ENCODE data around the gene MED31. TPM values are rescaled to one million over a fixed set of nuclear protein-coding genes. Genes with fewer than 3 reads are reported as not detected.

MED31 gene
- total and polyA plus RNA-seq, 10 donors: 6.0 to 28.9 (median 16.8) TPM

DNA sequence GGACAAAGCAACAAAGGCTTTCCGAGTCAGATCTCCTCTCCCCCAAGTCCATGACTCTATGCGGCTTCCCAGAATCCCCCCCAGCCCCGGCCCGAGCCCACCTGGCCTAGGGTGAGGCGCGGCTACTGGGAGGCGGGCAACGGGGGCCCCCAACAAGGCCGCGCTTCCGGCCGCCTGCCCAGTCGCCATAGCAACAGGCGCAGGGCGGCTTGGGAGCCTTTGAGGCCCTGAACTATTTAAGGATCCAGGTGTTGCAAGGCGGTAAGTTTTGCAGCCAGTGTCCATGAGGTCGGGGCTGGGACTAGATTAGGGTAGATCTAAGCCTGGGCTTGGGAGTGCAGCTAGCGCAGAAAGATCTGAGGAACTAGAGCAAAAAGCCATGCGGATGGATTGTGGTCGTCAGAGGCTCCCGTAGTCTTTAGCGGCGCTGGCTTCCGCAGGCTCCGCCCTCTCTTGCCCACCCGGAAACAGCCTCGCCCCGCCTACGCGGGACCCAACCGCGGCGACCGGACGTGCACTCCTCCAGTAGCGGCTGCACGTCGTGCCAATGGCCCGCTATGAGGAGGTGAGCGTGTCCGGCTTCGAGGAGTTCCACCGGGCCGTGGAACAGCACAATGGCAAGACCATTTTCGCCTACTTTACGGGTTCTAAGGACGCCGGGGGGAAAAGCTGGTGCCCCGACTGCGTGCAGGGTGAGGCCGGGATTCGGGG, 10.7 kb downstream of the MED31 start, which contains the start of the genes KIAA0753 and TXNDC17:
Gene KIAA0753, minus strand, starts transcription at position 176 of the 711 bp plus-strand sequence. CDS start 5,608 bp downstream, outside the sequence.
Gene TXNDC17, plus strand, starts transcription at position 525 of the 711 bp plus-strand sequence. Its CDS starts 23 bp downstream, at position 548.
- Histone ChIP-seq H3K9me3 (no peaks in the 10 kb centered on the region), H3K27ac (peak within 1 kb of the TSS; percentile 78 to 93 (median 91)), H3K4me3 (peak within 1 kb of the TSS; percentile 82 to 97 (median 92)), H3K27me3 (replicated peaks in 1 of 7) (no peaks in the 10 kb centered on the region), H3K4me1 (peaks cover 24 to 79% (median 43%) of the 10 kb centered on the region in 6 donors), H3K36me3 (peaks cover 0 to 37% (median 24%) of the 10 kb centered on the region in 6 donors)
- 0% methylated on average over 12 to 52 of the region's 52 CpGs for WGBS, 5 donors
- intact Hi-C loops (cut with DNase I; ENCODE audit: low total_unique reads): no loop called here
- DNase-seq: peak; percentile 99
- TF ChIP-seq POLR2AphosphoS5 (IDR thresholded peaks at IDR 0.05): peak; percentile 99 to 100 (median 100)
- TF ChIP-seq CTCF (IDR thresholded peaks at IDR 0.05 in 8 of 11, conservative IDR thresholded peaks at IDR 0.05 in 3 of 11): peak in 1 of 11 experiments; percentile 16
- TF ChIP-seq POLR2A (IDR thresholded peaks at IDR 0.05): peak; percentile 70 to 94 (median 82)

DNA sequence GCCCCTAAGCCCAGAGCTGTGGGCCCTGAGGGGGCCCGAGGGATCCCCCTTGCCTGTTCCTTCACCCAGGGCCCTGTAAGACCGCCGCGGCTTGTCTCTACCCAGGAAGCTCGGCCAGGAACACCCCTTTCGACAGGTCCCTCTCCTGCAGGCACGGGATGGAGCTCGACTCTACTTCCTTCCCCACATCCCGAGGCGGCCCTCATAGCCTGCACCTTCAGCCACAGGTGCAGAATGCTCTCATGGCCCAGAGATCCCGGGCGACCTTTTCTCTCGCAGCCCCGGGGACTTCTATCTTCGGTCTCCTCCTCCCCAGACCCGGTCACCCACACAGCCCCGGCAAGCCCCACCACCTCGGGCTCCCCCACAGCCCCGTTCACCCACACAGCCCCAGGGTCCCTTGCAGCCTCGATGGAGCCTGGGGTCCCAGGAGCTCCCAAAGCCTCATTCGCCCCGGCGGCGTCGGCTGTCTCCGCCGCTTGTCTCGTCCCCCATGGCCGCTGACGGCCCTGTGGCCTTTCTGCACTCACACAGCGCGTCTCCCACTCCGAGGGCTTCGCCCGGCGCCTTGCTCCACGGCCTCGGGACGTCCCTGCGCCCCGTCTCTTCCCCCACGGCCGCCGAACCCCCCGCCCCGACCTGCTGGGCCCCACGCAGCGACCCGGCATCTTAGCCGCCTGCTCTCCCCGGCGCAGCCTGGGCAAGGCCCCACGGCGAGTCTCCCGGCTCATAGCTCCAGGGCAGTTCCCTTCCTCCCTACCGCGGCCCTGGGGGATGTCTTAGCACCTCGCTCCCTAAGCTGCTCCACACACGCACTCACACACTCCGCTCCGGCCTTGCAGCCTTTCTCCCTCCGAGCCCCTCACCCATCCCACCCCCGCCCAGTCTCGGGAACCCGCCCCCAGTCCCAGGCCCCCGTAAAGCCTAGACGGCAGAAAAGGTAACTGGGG, 11.5 kb downstream of the MED31 start:
- peaks cover 0 to 32% (median 20%) of the 10 kb centered on the region in 6 donors for H3K36me3 ChIP-seq
- intact Hi-C loops (cut with DNase I; ENCODE audit: low total_unique reads): no loop called here
- peak overlapping the region; percentile 82 to 97 (median 92) for H3K4me3 ChIP-seq
- H3K4me1 ChIP-seq: peaks cover 24 to 74% (median 42%) of the 10 kb centered on the region in 6 donors
- WGBS, 5 donors: 0 to 1% (median 1%) methylated on average over 27 to 67 of the region's 67 CpGs
- H3K9me3 ChIP-seq: no peaks in the 10 kb centered on the region
- no peaks in the 10 kb centered on the region for H3K27me3 ChIP-seq (replicated peaks in 1 of 7)
- no peak for TF ChIP-seq POLR2A (IDR thresholded peaks at IDR 0.05)
- TF ChIP-seq POLR2AphosphoS5 (IDR thresholded peaks at IDR 0.05): no peak
- no peak for TF ChIP-seq CTCF (IDR thresholded peaks at IDR 0.05 in 8 of 11, conservative IDR thresholded peaks at IDR 0.05 in 3 of 11)
- peak; percentile 89 for DNase-seq
- H3K27ac ChIP-seq: peak overlapping the region; percentile 78 to 93 (median 91)

- intact Hi-C loops (cut with DNase I; ENCODE audit: low total_unique reads): no loop called here
- Histone ChIP-seq H3K27me3 (replicated peaks in 1 of 7) (no peaks in the 10 kb centered on the region), H3K27ac (peak overlapping the region in 2 of 8 donors; percentile 88 to 93), H3K36me3 (peaks cover 0 to 32% (median 15%) of the 10 kb centered on the region in 6 donors), H3K4me1 (peaks cover 24 to 67% (median 42%) of the 10 kb centered on the region in 6 donors), H3K4me3 (peak overlapping the region; percentile 82 to 97 (median 92)), H3K9me3 (no peaks in the 10 kb centered on the region)
- DNase-seq: peak; percentile 76
- 51 to 59% (median 56%) methylated on average over 13 to 15 of the region's 15 CpGs for WGBS, 5 donors
- TF ChIP-seq POLR2AphosphoS5 (IDR thresholded peaks at IDR 0.05) (no peak), CTCF (IDR thresholded peaks at IDR 0.05 in 8 of 11, conservative IDR thresholded peaks at IDR 0.05 in 3 of 11) (no peak), POLR2A (IDR thresholded peaks at IDR 0.05) (no peak)
Observed at GRCh38 chr17:6639014-6639585, 12.3 kb downstream of the MED31 start.
